Activated CD4-positive, CD25-positive, alpha-beta regulatory T cell treated with anti-CD3 and anti-CD28 coated beads, Interleukin-2, amount 50 U/mL, for 24 hours (primary cell): ENCODE results near the gene TMSB15A.
"Not testable (repeated sequence)": the region's sequence is repeated elsewhere in the genome, so short reads cannot be mapped to it uniquely, and the experiment has no call there.

ENCODE experiments used
- ATAC-seq, 2 donors: fragments of 150-1000 bp; cut with Tn5 transposase; one replicate each; pipeline ENCODE4 v1.10.0; 2021; ENCODE audit warnings: mild to moderate bottlenecking in 1 of 2, moderate library complexity in 1 of 2

Gene TMSB15A

DNA sequence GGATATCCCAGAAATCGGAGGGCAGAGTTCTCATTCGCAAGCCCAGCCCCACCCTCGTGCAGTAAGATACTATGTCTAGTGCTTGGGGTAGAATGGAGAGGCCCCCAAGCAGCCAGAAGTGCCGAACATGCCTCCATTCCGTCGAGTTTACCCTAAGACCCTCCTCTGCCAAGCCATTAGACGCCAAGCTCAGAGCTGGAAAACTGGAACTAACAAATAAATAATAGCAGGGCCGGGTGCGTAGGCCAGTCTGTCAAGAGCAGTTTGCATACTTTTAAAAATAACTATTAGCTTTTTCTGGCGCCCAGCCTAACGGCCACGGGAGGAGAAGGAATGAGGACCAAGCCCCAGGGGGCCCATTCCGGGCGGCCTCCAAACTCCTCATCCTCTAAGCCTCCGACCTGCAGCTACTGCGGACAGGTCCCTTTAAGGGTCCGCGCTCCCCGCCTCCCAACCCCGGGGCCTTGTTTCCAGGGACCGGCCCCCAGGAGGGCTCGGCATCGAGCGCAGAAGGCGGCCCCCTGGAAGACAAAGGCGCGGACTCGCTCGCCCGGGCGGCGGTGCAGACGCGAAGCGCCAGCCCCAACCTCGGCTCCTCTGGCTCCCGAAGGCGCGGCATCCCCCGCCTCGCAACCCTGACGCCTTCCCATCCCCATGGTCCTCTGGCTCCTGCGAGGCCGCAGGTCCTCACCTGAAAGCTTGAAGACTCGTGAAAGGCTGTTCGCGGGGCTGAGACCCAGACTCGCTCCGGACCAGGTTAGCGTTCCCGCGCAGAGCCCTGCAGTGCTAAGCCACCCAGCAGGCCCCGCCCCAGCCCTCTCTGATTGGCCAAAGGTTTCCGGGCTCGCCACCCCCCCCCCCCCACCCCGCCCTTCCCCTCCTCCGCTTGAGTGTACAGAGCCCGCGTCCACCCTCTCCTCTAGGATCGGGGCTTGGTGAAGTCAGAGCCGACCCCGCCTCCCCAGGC, at the start of gene TMSB15A:
TMSB15A (minus strand) TSS at position 765 of the 967 bp plus-strand sequence.
- ATAC-seq, result peak; percentile 75 to 90

DNA sequence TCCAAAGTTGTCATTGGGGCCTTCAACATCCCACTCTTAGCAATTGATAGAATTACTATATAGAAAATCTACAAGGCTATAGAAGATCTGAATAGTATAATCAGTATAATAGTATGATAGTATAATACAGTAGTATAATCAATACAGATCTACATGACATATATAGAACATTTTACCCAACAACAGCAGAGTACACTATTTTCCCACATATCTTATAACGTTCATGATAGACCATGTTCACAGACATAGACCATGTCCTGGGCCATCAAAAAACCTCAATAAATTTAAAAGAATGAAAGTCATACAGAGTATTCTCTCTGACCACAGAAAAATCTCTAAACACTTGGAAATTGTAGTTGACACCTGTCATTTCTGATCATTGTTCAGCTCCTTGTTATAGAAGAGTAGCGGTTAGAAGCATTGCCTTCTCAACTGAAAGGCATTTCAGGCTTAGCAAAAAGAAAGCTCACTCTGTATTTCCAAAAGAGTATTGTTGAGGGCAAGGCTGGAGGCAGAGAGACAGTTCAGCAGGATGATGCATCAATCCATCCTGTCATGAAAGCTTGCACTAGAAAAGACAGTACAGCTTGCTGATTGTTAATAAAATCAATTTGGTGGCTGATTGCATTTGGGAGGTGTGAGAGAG, 44.0 kb upstream of the TMSB15A start:
- ATAC-seq, result no peak

DNA sequence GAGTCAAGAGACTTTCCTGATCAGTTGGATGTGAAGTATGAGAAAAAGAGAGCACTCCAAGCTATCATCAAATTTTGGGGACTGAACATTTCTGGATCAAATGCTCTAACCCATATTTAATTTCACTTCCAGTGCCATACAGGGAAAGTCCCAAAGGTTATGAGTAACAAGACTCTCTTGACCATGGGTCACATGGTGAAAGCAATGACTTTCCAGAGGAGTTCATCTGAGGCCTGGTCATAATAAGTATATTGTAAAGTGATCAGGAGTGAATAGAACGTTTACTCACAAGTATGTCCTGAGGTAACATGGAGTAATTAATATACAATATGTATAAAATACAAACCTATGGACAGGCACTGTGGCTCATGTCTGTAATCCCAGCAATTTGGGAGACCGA, 42.1 kb upstream of the TMSB15A start:
- ATAC-seq, result no peak

DNA sequence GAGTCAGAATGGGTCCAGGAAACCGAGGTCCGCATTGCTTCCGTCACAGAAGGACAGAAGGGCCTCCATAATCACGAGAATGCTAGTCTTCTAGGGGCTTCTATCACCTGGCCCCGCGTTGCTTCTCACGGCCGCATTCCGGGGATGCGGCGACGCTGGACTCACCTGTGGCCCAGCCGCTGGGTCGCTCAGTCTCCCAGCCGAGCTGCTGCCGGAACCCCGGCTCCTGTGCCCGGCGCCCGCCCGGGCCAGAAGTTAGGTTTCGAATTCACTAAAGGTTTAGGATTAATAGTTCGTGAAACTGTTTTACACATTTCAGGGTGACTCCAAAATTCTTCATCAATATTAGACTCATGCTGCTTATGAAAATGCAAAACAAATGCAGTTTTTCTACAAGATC, 31.7 kb upstream of the TMSB15A start:
- ATAC-seq, result no peak

DNA sequence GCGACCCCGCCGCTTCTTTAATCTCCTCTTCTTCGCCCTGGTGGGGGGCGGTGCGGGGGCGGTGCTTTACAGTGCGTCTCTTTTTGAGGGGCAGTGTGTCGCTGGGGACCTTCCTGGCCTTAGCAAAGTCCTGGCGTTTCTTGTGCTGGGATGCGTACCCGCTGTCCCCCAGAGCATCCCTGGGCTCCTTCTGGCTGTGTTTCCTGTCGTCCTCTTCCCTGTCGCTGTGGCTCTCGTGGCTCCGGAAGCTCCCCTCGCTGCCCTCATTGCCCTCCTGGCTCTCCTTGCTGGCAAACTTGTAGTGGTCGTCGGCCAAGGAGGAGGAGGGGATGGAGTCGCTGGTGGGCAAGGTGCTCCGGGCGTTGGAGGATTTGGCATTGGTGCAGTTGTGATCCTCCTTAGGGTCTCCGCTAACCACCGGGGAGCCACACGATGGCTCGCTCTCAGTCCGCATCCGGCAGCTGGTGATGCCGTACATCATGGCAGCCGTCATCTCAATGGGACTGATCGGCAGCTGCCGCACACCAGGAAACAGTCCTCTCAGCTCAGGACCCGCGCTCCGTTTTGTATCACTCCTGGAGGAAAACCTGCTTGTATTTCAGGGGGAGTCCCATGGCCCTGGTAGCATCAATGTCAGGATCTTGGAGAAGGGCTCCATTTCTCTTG, 30.4 kb upstream of the TMSB15A start:
- ATAC-seq, result no peak

DNA sequence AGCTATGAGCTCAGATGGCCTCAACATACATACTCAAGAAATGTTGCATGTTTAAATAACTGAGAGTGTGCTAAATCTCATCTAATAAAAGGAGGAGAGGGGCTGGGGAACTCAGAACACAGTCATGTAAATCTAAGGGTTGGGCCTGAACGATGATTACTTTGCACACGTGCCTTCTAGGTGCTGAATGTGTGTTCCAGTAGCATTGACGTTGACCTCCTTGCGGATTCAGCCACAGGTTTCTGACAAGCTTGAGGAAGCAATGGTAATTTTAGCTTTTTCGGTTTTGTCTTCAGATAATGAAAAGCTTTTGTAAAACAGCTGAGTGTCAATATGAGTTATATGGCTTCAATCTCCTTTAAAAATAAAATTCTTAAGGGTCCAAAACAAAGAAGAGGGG, 29.6 kb upstream of the TMSB15A start:
- ATAC-seq, result not testable (repeated sequence)

DNA sequence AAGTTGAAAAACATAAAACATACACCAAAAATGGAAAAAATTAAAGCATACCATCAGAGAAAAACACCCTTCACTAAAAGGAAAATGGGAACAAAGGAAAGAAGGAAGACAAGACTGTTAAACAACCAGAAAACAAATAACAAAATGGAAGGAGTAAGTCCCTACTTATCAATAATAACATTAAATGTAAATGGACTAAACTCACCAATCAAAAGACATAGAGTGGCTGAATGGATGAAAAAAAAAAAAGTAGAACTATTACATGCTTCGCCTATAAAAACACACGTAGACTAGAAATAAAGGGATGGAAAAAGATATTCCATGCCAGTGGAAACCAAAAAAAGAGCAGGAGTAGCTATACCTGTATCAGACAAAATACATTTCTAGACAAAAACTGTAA, 19.4 kb upstream of the TMSB15A start:
- no peak for ATAC-seq

DNA sequence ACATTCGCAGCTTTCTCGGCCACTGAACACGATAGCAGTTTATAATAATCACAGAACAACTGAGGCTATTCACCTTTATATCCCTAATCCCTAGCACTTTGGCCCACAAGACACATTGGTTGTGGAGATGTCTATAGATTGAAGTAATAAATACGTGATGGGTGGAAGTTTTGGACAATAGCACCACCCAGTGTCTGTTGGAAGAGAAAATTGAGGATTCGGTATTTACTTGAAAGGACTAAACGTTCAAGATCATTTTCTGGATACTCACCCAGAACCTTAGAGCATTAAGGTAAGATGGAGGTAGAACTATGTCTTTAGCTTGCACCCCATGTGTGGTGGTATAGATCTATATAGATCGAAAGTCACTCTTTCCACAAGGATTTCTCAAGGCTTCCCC, 787 bp upstream of the TMSB15A start:
- ATAC-seq, result no peak

DNA sequence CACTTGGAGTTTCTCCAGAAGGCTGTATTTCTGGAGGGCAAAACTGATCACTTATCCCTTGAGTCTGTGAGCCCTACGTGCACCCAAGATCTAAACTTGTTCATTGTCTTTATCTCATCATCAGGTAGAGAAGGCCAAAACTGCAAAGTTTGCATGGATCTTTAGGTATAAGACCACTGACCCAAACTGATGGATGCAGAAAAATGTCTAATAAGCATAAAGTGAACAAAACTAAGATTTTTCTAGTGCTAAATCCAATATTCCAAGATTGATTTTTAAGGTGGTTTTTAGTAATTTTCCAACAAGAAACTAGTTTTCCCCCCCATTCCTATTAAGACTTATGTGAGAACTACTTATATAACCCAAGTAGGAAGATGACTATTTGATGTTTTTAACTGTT, 2.0 kb downstream of the TMSB15A start:
- no peak for ATAC-seq

DNA sequence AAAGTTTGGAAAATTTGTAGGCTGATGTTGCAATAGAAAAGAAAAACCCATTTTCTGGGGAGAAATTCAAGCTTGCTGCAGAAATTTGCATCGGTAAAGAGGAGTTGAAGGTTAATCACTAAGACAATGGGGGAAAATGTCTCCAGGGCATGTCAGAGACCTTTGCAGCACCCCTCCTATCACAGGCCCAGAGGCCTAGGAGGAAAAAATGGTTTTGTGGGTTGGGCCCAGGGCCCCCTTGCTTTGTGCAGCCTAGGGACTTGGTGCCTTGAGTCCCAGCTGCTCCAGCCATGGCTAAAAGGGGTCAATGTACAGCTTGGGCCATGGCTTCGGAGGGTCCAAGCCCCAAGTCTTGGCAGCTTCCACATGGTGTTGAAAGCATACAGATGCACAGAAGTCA, 17.8 kb downstream of the TMSB15A start:
- ATAC-seq, result no peak

DNA sequence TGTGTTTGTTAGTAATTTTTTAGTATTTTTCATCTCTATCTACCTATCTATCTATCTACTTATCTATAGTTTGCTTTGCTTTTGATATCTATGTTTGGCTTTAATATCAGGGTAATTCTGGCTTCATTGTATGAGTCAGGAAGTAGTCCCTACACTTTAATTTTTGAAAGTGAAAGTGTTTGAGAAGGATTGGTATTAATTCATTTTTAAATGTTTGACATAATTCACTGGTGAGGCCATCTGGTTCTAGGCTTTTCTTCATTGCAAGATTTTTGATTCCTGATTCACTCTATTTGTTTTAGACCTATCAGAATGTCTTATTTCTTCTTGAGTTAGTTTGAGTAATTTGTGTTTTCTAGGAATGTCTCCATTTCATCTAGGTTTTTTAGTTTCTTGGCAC, 24.8 kb downstream of the TMSB15A start:
- no peak for ATAC-seq

DNA sequence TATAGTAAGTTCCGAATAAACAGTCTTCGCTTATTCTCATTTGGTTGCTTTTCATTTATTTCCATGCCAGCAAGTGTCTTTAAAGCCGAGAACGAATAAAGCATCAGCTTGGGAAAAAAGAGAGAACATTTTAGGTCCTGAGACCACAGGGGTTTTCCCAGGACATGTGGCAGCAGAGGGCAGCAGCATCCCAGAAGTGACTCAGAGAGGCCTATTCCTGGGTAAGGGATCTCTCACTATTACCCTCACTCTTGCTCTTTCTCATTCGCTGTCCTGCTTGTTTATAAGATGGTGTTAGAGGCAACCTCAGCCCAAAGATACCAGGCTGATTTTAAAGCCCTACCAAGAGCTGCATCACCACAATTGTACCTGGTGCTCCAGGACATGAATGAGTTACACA, 37.8 kb downstream of the TMSB15A start:
- not testable (repeated sequence) for ATAC-seq

DNA sequence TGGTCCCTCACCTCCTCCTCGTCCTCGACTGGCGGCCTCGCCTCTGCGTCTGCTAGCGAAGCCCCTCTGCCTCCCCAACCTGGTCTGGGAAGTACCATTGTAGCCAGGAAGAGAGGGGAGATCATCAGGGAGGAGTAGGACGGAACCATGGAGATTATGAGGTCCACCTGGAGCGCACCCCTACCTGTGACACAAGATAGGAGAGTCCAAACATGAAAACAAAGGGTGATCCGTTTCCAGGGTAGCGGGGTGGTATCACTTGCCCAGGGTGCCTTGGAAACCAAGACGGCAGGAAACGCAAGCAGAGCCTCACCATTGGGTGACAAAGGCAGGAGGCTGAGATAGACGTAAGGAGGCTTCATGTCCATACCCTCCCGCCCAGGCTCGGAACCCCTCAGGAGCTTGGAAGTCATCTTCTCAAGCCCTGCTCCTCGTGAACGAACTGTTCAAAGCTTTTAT, 44.7 kb downstream of the TMSB15A start, which contains the start of gene TCP11X2:
TCP11X2 (minus strand) TSS at position 51 of the 459 bp plus-strand sequence.
- not testable (repeated sequence) for ATAC-seq

DNA sequence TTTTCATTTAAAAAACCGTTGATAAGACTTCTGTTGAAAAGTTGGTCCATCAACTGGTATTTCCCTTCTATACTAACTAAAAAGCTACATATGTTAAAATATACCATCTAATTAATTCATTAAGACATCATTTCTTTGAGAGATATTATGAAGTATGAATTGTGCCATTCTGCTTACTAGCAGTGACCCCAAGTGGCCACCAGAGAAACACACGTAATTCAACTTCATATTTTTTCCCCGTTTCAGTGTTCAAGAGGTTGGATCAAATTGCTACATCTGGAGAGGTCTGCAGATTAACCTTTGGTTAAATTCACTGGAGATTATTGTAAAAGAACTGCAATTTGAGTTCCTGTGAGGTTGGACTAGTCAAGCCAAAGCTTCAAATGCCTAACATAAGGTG, 46.3 kb downstream of the TMSB15A start:
- not testable (repeated sequence) for ATAC-seq
